ENCODE data around the gene ANKFY1.
"Not testable (repeated sequence)": the region's sequence is repeated elsewhere in the genome, so short reads cannot be mapped to it uniquely, and the experiment has no call there.

ANKFY1 gene

GRCh38 chr17:4258867-4259266 lies 4.9 kb downstream of the ANKFY1 start:
- DNase-seq: no peak

DNA sequence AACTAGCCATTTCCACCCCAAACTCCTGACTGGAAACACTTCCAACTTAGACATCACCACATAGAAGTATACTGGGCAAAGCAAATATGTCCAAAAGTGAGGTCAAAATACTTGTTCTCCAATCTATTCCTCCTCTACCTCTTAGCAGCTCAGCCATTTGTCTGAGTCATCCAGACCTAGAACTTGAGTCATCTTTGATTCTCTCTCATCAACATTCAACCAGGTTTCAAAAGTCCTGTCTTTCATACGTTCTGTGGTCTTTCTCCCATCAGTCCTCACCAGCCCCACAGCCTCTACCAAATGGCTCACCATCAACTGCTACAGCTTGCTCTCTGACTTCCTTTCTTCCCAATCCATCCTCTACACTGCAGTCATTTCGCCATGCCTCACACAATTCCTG lies 6.8 kb downstream of the ANKFY1 start:
- DNase-seq: no peak

GRCh38 chr17:4255271-4255670 lies 8.5 kb downstream of the ANKFY1 start:
- DNase-seq: not testable (repeated sequence)

DNA sequence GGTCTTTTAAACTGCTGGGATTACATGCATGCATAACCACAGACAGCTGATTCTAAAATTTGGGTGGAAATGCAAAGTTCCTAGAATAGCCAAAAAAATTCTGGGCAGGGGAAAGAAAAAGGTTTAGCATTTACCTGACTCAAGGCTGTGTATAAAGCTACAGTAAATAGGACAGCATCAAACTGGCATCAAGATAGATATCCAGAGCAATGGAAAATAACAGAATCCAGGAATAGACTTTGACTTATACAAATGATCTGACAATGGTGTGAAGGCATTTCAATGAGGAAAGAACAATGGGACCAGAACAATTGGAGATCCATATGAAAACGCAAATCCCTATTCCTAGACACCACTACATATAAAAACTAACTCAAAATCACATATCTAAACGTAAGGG lies 12.9 kb downstream of the ANKFY1 start:
- no peak for DNase-seq

DNA sequence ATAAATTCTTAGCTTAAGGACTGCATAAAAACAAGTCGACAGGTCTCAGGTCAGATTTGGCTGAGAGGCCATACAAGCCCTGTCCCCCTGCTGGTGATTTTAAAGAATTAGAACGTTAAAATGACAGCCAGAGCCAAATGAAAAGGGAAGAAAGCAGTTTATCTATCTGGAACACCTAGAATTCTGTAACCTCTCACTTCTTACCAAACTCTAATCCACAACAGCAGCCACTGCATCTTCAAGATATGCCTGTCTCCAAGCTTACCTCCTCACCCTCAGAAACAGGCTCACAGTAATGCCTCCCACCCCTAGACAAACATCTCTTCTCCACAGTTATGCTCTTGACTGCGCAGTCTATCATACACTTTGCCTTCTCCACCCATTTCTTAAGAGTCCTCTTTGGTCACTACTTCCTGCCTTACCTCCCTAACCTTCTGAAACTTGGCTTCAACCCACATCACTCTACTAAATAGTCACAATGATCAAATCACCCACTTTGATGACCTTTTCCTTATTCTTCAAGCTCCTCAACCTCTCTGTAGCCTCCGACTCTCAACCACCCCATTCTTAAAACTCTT lies 14.2 kb downstream of the ANKFY1 start:
- peak in 1 of 2 donors; percentile 31 for DNase-seq

DNA sequence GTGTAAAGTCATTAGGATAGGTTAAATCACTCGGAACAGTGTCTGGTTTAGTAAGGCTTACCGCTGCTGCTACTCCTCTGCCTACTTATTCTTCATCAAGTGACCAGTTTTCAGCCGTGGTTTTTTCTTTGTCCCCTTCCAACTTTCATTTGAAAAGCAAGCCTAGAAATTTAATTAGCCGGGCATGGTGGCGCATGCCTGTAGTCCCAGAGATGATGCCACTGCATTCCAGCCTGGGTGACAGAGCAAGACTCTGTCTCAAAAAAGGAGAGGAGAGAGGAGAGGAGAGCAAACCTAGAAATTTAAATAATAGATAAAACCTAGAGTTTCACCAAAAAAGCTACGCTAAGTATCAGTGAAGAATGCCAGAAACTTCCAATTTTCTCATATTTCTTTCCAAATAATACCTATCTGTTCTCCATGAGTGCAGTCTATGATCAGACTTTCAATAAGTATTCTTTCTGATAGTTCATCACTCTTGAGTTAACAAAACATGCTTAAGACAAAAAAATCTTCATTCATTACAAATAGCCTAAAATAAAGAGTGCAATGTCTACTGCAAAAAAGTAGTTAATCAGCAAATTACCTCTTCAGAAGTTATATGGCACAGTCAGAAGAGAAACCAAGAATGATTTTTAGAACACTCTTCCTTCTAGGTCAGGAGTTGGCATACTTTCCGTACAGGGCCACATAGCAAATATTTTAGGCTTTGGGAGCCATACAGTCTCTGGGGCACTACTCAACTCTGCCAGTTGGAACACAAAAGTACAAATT lies 15.1 kb downstream of the ANKFY1 start:
- no peak for DNase-seq

DNA sequence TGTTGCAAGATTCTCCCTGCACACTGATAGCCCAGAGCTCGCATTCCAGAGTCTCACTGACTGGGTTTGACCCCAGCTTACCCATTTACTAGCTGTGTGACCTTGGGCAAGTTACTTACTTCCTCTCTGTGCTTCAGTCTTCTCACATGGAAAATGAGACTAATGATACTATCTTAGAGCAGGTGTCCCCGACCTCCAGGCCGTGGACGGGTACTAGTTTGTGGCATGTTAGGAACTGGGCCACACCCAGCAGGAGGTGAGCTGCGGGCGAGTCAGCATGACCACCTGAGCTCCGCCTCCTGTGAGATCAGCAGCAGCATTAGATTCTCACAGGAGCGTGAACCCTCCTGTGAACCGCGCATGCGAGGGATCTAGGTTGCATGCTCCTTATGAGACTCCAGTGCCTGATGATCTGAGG lies 15.8 kb downstream of the ANKFY1 start:
- DNase-seq: no peak

- no peak for DNase-seq
Measured at GRCh38 chr17:4247361-4247970, 16.3 kb downstream of the ANKFY1 start.

DNA sequence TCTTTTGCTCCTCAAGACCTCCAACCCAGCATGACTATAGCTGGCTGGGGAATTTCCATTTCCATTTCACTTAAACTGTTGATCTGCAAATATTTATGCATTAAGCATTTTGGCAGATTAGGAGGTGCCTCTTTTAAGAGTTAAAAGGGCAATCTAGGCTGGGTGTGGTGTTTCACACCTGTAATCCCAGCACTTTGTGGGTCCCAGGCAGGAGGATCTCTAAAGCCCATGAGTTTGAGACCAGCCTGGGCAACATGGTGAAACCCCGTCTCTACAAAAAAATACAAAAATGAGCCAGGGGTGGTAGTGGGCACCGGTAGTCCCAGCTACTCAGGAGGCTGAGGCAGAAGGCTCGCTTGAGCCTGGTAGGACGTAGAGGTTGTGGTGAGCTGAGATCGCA lies 17.1 kb downstream of the ANKFY1 start:
- no peak for DNase-seq

DNA sequence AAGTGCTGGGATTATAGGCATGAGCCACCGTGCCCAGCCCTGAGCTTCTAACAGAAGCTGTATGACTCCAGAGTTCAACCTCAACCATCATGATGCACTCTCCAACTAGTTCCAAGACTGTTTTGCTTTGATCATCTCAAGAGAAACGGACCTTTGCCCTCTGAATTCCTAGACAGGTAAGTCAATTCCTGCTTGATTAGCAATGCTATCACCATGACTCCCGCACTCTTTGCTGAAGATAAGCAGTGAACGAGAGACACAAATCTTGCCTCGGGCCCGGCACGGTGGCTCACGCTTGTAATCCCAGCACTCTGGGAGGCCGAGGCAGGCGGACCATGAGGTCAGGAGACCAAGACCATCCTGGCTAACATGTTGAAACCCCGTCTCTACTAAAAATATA lies 22.2 kb downstream of the ANKFY1 start:
- no peak for DNase-seq

DNA sequence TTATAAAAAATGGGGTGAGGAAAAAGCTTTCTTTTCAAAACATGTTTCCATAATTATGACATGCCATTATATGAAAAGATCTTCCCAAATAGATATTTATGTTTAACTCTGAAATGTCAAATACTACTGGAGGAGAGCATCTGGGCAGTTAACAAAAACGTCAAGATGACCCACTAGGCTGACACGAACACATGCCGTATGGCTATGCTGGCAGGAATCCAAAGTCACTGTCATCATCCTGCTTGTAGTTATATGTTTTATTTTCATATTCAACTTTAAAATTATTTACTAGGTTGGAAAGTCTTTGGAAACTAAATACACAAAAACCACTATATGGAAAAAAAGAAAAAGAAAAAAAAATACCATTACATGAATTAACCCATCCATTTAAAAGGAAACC lies 27.3 kb downstream of the ANKFY1 start:
- no peak for DNase-seq

GRCh38 chr17:4235372-4236279 lies 28.2 kb downstream of the ANKFY1 start:
- no peak for DNase-seq

- DNase-seq: no peak
Measured at GRCh38 chr17:4234401-4234800, 29.4 kb downstream of the ANKFY1 start.

- no peak for DNase-seq
Measured at GRCh38 chr17:4233668-4234258, 30.0 kb downstream of the ANKFY1 start.

DNA sequence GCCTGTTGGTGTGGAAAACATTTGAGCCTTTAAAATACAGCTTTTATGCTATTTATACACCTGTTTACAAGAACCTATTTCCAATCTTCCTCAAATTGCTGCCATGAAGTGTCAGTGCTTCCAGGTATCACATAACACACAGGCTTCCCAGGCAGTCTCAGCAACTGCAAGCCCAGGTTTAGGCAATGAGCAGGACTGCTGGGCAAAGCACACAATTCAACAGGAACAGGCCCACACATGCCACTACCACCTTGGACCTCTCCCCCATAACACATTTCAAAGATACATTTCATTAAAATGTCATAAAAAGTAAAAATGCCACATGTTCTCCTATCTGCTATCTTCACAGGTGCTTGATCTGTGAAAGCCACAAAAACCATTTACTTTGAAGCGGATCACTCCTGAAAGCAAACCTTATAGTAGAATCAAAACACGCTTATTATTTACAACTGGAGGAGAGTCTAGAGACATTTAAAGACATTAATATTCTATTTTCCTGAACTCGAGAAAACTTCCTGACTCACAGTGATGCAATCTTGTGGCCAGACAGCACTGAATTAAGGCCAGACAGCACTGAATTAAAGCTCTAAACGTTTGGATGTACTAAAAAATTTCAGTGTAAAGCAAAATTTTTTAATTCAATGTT lies 31.5 kb downstream of the ANKFY1 start:
- peak in 1 of 2 donors; percentile 11 for DNase-seq

DNA sequence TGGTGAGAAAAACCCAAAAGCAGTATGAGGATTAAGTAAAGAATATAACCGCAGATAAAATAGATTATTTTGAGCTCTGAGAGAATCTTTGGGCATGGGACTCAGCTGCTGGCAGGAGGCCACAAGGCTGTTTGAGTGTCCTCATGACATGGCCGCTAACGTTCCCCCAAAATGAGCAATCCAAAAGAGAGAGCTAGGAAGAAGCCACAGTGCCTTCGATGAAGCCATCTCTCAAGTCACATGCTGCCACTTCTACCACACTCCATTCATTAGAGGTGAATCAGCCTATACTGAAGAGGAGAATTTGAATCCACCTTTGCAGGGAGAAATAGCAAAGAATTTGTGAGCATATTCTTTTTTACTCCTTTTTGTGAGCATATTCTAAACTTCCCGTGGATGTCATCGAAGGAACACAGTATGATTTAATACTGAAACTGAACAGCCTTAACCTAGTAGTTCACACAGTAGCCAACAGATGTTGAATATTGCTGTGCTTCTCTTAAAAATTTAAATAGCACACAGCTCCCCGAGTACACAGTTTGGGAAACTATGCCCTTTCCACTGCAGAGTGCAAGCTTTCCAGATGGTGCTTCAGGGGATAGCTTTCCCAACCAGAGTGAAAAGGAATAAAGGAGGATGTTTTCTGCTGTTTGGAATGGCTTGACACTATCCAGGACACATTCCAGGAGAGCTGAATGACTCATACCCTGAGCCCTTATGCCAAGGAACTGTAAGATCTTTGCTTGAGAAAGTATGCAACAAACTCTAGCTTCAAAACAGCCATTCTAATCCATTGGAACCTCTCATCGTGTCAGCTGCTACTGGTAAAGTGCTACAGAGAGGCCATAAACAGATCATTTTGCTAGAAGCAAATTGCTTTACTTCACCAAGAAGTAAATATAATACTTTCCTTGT lies 33.9 kb downstream of the ANKFY1 start:
- DNase-seq: no peak

DNA sequence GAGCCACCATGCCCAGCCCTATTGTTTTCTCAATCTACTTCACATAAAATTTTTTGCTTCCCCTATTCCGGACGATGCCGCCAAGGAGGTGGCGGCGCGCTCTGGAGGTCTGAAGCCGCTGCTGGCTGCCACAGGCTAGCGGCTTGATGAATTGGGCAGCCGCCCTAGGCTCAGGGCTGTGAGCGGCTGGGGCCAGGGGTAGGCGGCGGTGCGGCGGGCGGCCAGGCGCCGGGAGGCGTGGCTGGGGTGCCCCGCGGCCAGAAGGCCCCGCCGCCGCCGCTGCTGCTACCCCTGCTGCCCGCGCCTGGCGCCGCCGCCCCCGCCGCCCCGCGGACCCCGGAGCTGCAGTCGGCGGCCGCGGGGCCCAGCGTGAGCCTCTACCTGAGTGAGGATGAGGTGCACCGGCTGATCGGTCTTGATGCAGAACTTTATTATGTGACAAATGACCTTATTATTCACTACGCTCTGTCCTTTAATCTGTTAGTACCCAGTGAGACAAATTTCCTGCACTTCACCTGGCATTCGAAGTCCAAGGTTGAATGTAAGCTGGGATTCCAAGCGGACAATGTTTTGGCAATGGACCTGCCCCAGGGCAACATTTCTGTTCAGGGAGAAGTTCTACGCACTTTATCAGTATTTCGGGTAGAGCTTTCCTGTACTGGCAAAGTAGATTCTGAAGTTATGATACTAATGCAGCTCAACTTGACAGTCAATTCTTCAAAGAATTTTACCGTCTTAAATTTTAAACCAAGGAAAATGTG lies 41.7 kb downstream of the ANKFY1 start:
- DNase-seq: no peak

DNA sequence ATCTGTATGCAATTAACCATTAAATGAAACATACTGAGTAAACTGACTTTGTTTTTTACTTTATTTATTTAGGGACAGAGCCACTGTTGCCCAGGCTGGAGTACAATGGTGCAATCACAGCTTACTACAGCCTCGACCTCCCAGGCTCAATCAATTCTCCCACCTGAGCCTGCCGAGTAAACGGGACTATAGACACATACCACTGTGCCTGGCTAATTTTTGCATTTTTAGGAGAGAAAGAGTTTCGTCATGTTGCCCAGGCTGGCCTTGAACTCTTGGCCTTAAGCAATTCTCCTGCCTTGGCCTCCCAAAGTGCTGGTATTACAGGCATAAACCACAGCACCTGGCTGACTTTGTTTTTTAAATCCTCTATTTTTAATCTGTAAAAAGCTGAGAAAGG lies 42.6 kb downstream of the ANKFY1 start:
- no peak for DNase-seq

DNA sequence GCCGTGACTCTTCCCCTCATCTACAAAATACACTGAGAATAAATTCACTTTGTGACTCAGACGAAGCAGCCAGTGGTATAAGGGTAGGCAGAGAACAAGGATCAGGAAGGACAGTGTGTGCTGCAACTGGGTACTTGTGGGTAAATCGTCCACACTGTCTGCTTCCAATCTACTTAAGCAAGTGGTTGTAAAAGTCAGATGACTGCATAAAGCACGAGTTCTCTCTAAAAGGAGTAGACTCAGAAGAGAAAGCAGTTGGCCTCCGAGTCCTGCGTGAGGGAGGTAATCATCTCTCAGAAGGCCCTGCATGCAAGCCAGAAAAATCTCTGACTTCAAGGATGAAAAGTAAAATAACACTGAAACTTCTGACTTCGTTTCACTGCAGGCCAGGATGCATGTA lies 43.1 kb downstream of the ANKFY1 start:
- no peak for DNase-seq

DNA sequence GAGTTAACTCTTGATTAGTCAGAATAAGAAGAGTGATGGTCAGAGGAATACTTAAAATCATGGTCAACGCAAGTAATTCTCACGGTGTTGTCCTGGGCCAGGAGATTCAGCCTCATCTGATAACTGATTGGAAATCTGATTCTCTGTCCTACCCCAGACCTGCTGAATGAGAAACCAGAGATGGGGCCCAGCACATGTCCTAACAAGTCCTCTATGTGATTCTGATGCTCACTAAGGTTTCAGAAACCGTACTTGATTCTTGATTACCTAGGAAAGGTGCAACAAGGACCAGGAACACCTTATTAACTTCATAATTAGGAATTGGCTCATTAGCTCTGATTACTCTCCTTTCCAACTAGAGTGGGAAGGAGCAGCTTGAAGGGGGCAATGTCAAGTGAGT lies 44.5 kb downstream of the ANKFY1 start:
- no peak for DNase-seq

All from CD4-positive, alpha-beta T cell treated with Interleukin-1 beta for 1 hour (primary cell).